Measurements from ENCODE around the gene UAP1L1.
"Not testable (repeated sequence)": the region's sequence is repeated elsewhere in the genome, so short reads cannot be mapped to it uniquely, and the experiment has no call there.

- not testable (repeated sequence) for TF ChIP-seq CTCF (IDR thresholded peaks at IDR 0.05); ZFX (IDR thresholded peaks at IDR 0.05; ENCODE audit: borderline replicate concordance)
These were observed 43.8 kb upstream of the UAP1L1 start for GRCh38 chr9:137033481-137033880.
